Colonic mucosa (tissue), 4 donors: ENCODE data around the gene FNIP2. TPM values are rescaled to one million over a fixed set of nuclear protein-coding genes. Genes with fewer than 3 reads are reported as not detected.

Experiments
- DNase-seq: peaks from one replicate; pipeline ENCODE4 v3.0.0-alpha.2; 2020
- H3K27ac ChIP-seq: fragments of 200-600 bp; one replicate; pipeline ENCODE4 v1.8.0; 2021
- H3K27me3 ChIP-seq: fragments of 200-600 bp; one replicate; pipeline ENCODE4 v1.8.0; 2021
- H3K36me3 ChIP-seq: fragments of 200-600 bp; one replicate; pipeline ENCODE4 v1.8.0; 2021
- H3K4me1 ChIP-seq: fragments of 200-600 bp; one replicate; pipeline ENCODE4 v1.8.0; 2021; ENCODE audit warnings: mild to moderate bottlenecking
- H3K4me3 ChIP-seq: fragments of 200-600 bp; one replicate; pipeline ENCODE4 v1.8.0; 2021
- H3K9ac ChIP-seq, 2 donors: one replicate each; pipeline ENCODE4 v1.7.0; 2013; ENCODE audit warnings: control low read depth in 2 of 2, low read depth in 2 of 2, low read length in 2 of 2
- H3K9me3 ChIP-seq: fragments of 200-600 bp; one replicate; pipeline ENCODE4 v1.8.0; 2021
- CTCF ChIP-seq: fragments of 200-600 bp; IDR thresholded peaks from one replicate; pipeline ENCODE4 v1.8.0; 2022; ENCODE audit warnings: antibody characterized with exemption, mild to moderate bottlenecking
- intact Hi-C: fragments of 100-400 bp; cut with DNase I; formaldehyde crosslinking; loops from one replicate; pipeline ENCODE4 v1.14.1; 2022
- total RNA-seq, 2 donors: library from RNA; stranded (reverse); fragmentation: NEBNext Ultra II Directional in 1 of 2; extraction: Animal tissue kit (Norgen Biotek cat#: 25700) in 1 of 2; gene quantifications; one replicate each; pipeline ENCODE4 v1.2.1, GENCODE V29; 2021
- donor health status: healthy.
- donor health status: DM: no; HTN: no; CAD: no.
- donor health status: DM: no; HTN: no; CAD: no.

Gene FNIP2
- 10 to 100 TPM; 56.2 to 89.6 TPM for total RNA-seq

GRCh38 chr4:158768555-158769174 is at the start of gene FNIP2:
Gene FNIP2 (plus strand): TSS chr4:158769026. CDS start chr4:158769213, 187 bp downstream.
- peak; percentile 79 for DNase-seq
- Histone ChIP-seq H3K27ac (peak within 1 kb of the TSS; percentile 77), H3K27me3 (no peaks in the 10 kb centered on the region), H3K4me3 (peak within 1 kb of the TSS; percentile 74), H3K36me3 (no peaks in the 10 kb centered on the region), H3K9me3 (no peaks in the 10 kb centered on the region), H3K9ac (peak within 1 kb of the TSS; percentile 90 to 93), H3K4me1 (peaks cover 6% of the 10 kb centered on the region)
- TF ChIP-seq CTCF, result no peak
- intact Hi-C loops, result no loop called here

- intact Hi-C loops, result loop anchor here (10.0 kb wide), 2 partner anchors 453 to 483 kb away; no protein-coding TSS in a partner anchor
These were observed 47.1 kb upstream of the FNIP2 start for GRCh38 chr4:158721680-158722079.

GRCh38 chr4:158722291-158722916 is 46.4 kb upstream of the FNIP2 start:
- Histone ChIP-seq H3K27ac (peak overlapping the region; percentile 92), H3K4me1 (no peaks in the 10 kb centered on the region), H3K9me3 (no peaks in the 10 kb centered on the region), H3K4me3 (peak overlapping the region; percentile 89), H3K36me3 (no peaks in the 10 kb centered on the region), H3K27me3 (no peaks in the 10 kb centered on the region), H3K9ac (peak overlapping the region; percentile 74 to 97)
- intact Hi-C loops, result loop anchor here (10.0 kb wide), 2 partner anchors 452 to 482 kb away; no protein-coding TSS in a partner anchor
- TF ChIP-seq CTCF, result no peak
- peak; percentile 46 for DNase-seq

More at GRCh38 chr4:158721680-158722079, 47.1 kb upstream of the FNIP2 start:
- Histone ChIP-seq H3K9ac (no peak overlapping the region), H3K4me1 (no peaks in the 10 kb centered on the region), H3K27me3 (no peaks in the 10 kb centered on the region), H3K9me3 (no peaks in the 10 kb centered on the region), H3K27ac (no peak overlapping the region), H3K4me3 (no peak overlapping the region), H3K36me3 (peaks cover 3% of the 10 kb centered on the region)
- DNase-seq, result no peak
- no peak for TF ChIP-seq CTCF

GRCh38 chr4:158722917-158723793 is 45.7 kb upstream of the FNIP2 start, which contains the start of gene PPID:
Gene PPID (minus strand): TSS chr4:158723396. CDS start chr4:158723288, 108 bp downstream.
- peak; percentile 92 for DNase-seq
- TF ChIP-seq CTCF, result no peak
- no peaks in the 10 kb centered on the region for H3K36me3 ChIP-seq
- peak within 1 kb of the TSS; percentile 74 to 97 for H3K9ac ChIP-seq
- intact Hi-C loops, result loop anchor here (10.0 kb wide), 2 partner anchors 452 to 482 kb away; no protein-coding TSS in a partner anchor
- H3K4me1 ChIP-seq, result no peaks in the 10 kb centered on the region
- no peaks in the 10 kb centered on the region for H3K27me3 ChIP-seq
- H3K4me3 ChIP-seq, result peak within 1 kb of the TSS; percentile 89
- H3K27ac ChIP-seq, result peak within 1 kb of the TSS; percentile 92
- H3K9me3 ChIP-seq, result no peaks in the 10 kb centered on the region

- H3K9ac ChIP-seq, result no peak overlapping the region
- DNase-seq, result no peak
- H3K36me3 ChIP-seq, result no peaks in the 10 kb centered on the region
- TF ChIP-seq CTCF, result no peak
- no peaks in the 10 kb centered on the region for H3K9me3 ChIP-seq
- intact Hi-C loops, result loop anchor here (5.0 to 10.0 kb wide), 3 partner anchors 38 to 480 kb away; no protein-coding TSS in a partner anchor
- H3K4me1 ChIP-seq, result no peaks in the 10 kb centered on the region
- no peak overlapping the region for H3K4me3 ChIP-seq
- no peaks in the 10 kb centered on the region for H3K27me3 ChIP-seq
- no peak overlapping the region for H3K27ac ChIP-seq
These were observed 44.2 kb upstream of the FNIP2 start for GRCh38 chr4:158724637-158725036.
